Coronary artery (tissue), 2 donors: ENCODE measurements around the gene WDR53.
"Not testable (repeated sequence)": the region's sequence is repeated elsewhere in the genome, so short reads cannot be mapped to it uniquely, and the experiment has no call there.

Experiments used
- DNase-seq: peaks from one replicate; pipeline ENCODE4 v3.0.0-alpha.2; 2017; ENCODE audit warnings: low spot score
- H3K27ac ChIP-seq, 2 donors: fragments of 200-600 bp; sonication (generic); one replicate each; pipeline ENCODE4 v1.5.1; 2016 to 2019
- H3K4me3 ChIP-seq: fragments of 200-600 bp; sonication (generic); 2 replicates; pipeline ENCODE4 v1.5.1; 2016; ENCODE audit warnings: mild to moderate bottlenecking, moderate library complexity
- TF ChIP-seq, protein P1 (sequence below): fragments of 200-600 bp; sonication (generic); IDR thresholded peaks from one replicate; pipeline ENCODE4 v1.5.1; 2019; ENCODE audit warnings: antibody characterized with exemption

The WDR53 gene

DNA sequence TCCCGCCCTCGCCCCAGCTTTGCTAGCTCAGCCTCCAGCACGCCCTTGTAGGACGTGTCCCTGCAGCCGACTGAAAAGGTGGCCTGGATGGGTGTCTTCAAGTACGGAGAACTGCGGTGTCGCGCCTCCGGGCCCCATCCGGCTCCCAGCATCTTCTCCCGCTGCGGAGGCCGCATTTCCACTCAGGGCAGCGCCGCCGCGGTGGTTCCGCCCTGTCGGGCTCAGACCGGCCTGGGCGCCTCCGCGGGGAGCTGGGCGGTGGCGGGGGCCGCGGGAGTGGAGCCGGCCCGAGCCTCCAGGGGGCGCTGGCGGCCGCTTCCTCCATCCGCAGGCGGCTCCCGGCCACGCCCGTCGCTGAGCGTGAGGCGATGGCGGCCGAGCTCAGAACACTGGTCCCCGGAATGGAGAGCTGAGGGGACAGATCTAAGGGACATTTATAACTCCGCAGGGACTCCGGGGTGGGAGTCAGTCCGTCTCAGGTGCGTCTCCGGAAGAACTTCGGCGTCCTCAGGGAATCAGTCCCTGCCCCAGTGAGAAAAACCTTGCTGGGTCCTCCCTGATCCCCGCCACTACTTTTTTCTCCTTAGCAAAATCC is 39.6 kb downstream of the WDR53 start:
- H3K27ac ChIP-seq = no peak overlapping the region
- peak; percentile 72 for DNase-seq
- TF ChIP-seq, protein P1, sequence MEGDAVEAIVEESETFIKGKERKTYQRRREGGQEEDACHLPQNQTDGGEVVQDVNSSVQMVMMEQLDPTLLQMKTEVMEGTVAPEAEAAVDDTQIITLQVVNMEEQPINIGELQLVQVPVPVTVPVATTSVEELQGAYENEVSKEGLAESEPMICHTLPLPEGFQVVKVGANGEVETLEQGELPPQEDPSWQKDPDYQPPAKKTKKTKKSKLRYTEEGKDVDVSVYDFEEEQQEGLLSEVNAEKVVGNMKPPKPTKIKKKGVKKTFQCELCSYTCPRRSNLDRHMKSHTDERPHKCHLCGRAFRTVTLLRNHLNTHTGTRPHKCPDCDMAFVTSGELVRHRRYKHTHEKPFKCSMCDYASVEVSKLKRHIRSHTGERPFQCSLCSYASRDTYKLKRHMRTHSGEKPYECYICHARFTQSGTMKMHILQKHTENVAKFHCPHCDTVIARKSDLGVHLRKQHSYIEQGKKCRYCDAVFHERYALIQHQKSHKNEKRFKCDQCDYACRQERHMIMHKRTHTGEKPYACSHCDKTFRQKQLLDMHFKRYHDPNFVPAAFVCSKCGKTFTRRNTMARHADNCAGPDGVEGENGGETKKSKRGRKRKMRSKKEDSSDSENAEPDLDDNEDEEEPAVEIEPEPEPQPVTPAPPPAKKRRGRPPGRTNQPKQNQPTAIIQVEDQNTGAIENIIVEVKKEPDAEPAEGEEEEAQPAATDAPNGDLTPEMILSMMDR = peak; percentile 80
- H3K4me3 ChIP-seq = peak overlapping the region; percentile 63

GRCh38 chr3:196525141-196525540 is 43.2 kb downstream of the WDR53 start:
- TF ChIP-seq, protein P1 = no peak
- no peak overlapping the region for H3K27ac ChIP-seq
- DNase-seq = no peak
- no peak overlapping the region for H3K4me3 ChIP-seq

GRCh38 chr3:196524527-196524926 is 43.8 kb downstream of the WDR53 start:
- Histone ChIP-seq H3K4me3 (no peak overlapping the region), H3K27ac (no peak overlapping the region)
- no peak for DNase-seq
- TF ChIP-seq, protein P1 = no peak

DNA sequence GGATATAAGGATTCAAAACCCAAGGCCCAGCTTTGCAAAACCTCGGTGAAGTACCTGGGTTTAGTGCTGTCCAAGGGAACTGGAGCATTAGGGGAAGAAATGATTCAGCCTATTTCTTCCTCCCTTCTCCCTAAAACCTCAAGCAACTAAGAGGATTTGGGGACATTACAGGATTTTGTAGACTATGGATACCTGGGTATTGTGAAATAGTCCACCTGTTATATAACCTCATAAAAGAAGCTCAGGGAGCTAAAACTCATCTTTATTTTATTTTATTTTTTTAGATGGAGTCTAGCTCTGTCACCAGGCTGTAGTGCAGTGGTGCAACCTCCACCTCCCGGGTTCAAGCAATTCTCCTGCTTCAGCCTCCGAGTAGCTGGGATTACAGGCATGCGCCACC is 44.5 kb downstream of the WDR53 start:
- TF ChIP-seq, protein P1 = no peak
- Histone ChIP-seq H3K27ac (no peak overlapping the region), H3K4me3 (no peak overlapping the region)
- DNase-seq = no peak

- not testable (repeated sequence) for DNase-seq, H3K4me3 ChIP-seq, H3K27ac ChIP-seq
Observed at GRCh38 chr3:196521291-196521690, 47.1 kb downstream of the WDR53 start.

DNA sequence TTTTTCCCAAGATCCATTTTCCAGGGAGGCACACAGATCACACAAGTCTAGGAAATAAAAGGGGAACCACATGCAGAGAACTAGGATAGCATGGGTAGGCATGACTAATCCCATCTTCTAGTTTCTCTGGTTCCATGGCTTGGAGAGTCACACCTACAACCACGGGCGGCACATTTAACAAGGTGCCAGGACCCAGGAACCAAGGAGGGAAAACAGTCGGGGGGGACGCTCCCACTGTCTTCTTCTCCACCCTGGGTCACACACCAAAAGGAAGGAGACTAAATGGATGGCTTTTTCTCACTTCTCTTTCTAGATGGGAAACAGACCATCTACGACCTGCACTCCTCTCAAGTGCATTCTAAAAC is 48.7 kb downstream of the WDR53 start:
- no peak overlapping the region for H3K27ac ChIP-seq
- no peak for DNase-seq
- no peak overlapping the region for H3K4me3 ChIP-seq
- TF ChIP-seq, protein P1 = no peak

DNA sequence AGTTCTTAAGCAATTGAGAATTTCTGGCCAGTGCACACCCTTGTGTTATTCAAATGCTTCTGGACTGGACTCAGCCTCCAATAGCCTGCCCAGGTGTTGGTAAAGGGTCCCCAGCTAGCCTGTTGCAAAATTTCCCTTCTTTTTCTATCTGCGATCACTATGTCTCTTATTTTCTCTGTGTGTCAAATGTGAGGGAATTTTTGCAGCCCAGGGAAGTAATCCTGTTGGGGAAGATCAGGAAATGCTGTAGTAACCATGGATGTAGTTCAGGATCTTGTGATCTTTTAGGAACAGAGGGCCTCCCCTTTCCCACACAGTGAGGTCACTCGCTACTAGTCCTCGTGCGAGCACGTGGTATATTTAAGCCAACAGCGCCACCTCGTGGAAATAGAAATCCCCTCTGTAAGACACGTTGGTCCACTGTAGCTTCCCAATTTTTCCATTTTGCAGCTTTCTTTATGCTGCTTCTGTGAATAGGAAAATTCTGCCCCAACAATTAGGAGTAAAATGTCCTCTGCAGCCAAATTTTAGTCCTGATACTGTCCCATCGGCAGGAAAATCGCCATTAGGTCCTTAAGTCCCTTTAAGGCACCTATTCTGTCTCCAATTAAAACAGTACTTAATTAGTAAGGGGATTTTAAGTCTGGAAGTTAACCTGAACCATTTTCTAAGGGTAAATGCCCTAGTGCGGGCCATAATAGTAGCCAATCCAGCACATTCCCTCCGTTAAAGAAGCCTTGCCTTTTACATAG is 49.2 kb downstream of the WDR53 start:
- TF ChIP-seq, protein P1 = no peak
- no peak overlapping the region for H3K4me3 ChIP-seq
- no peak overlapping the region for H3K27ac ChIP-seq
- no peak for DNase-seq
